ENCODE data around the gene LARP6.

DNA sequence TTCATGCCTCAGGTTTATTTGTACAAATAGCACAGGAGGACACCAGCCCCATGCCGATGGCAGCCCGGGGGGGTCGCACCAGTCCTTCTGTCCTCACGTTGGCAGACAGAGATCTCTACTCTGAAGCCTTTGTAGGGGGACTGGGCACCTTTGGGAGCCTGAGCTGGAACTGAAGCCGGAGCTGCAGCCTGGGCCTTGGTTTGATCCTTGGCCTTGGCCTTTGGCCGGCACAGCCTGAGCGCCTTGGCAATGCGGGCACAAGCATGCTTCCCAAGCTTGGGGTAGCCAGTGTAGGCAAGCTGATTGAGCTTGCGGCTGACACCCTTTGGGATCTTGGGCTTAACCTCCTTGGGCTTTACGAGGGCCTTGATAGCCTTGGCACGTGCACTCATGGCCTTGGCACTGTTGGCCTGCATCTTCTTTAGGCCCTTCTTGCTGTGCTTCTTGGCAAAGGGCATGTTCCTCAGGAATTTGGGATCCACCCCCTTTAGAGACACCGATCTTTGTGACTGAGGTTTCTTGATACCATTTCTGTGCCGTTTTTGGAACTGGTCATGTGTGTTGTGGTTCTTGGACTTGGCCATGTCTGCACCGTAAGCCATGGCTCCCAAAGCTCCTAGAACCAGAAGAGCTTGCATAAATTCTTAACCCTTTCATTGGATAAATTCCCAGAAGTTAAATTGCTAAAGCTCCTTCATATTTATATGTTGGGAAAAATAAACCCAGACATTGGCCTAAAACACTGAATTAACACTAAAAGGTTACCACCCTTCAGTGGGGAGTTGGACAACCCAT, 57.2 kb downstream of the LARP6 start:
- TF ChIP-seq EZH2 (IDR thresholded peaks at IDR 0.05; ENCODE audit: low read depth), result no peak
- TF ChIP-seq, protein P1, sequence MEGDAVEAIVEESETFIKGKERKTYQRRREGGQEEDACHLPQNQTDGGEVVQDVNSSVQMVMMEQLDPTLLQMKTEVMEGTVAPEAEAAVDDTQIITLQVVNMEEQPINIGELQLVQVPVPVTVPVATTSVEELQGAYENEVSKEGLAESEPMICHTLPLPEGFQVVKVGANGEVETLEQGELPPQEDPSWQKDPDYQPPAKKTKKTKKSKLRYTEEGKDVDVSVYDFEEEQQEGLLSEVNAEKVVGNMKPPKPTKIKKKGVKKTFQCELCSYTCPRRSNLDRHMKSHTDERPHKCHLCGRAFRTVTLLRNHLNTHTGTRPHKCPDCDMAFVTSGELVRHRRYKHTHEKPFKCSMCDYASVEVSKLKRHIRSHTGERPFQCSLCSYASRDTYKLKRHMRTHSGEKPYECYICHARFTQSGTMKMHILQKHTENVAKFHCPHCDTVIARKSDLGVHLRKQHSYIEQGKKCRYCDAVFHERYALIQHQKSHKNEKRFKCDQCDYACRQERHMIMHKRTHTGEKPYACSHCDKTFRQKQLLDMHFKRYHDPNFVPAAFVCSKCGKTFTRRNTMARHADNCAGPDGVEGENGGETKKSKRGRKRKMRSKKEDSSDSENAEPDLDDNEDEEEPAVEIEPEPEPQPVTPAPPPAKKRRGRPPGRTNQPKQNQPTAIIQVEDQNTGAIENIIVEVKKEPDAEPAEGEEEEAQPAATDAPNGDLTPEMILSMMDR (conservative IDR thresholded peaks at IDR 0.05), result no peak

Data from PC-9 (cell line).